Keratinocyte (primary cell): Measurements from ENCODE around the gene OR52B6. TPM values are rescaled to one million over a fixed set of nuclear protein-coding genes. Genes with fewer than 3 reads are reported as not detected.

Experiments
- DNase-seq: peaks from one replicate; pipeline ENCODE4 v3.0.0-alpha.2; 2011; ENCODE audit warnings: low read depth, missing footprints, low spot score
- FAIRE-seq: peaks from 2 replicates; lab custom pipeline; 2011; peaks lifted over from hg19 to GRCh38; lab: Jason Lieb, UNC
- H2AFZ ChIP-seq: 2 replicates; pipeline ENCODE4 v1.6.0; 2012; ENCODE audit warnings: low read length, control low read depth, inconsistent platforms; ENCODE audit not compliant: control insufficient read depth
- H3K27ac ChIP-seq: 2 replicates; pipeline ENCODE4 v1.5.1; 2011; ENCODE audit warnings: low read length; ENCODE audit not compliant: control insufficient read depth, insufficient read depth
- H3K27me3 ChIP-seq: 3 replicates; pipeline ENCODE4 v1.6.0; 2011; ENCODE audit warnings: low read length; ENCODE audit not compliant: control insufficient read depth, insufficient read depth; ENCODE audit errors: extremely low read depth
- H3K36me3 ChIP-seq, 2 experiments: 2 replicates in 1 of 2; 3 replicates in 1 of 2; pipeline ENCODE4 v1.5.1; 2011; ENCODE audit warnings: low read length in 2 of 2, mild to moderate bottlenecking in 1 of 2; ENCODE audit not compliant: control insufficient read depth in 2 of 2, insufficient read depth in 2 of 2; ENCODE audit errors: extremely low read depth in 1 of 2
- H3K4me1 ChIP-seq: 3 replicates; pipeline ENCODE4 v1.5.1; 2011; ENCODE audit warnings: low read length; ENCODE audit not compliant: control insufficient read depth, insufficient read depth; ENCODE audit errors: extremely low read depth
- H3K4me2 ChIP-seq: 3 replicates; pipeline ENCODE4 v1.6.0; 2011; ENCODE audit warnings: low read depth, low read length; ENCODE audit not compliant: control insufficient read depth, insufficient read depth; ENCODE audit errors: extremely low read depth
- H3K4me3 ChIP-seq, 3 experiments: fragments of 200-600 bp in 1 of 3; sonication (generic) in 1 of 3; 2 replicates in 2 of 3; 3 replicates in 1 of 3; pipeline ENCODE4 v1.5.1; 2011 to 2016; ENCODE audit warnings: low read length in 3 of 3, mild to moderate bottlenecking in 3 of 3, control low read depth in 2 of 3, inconsistent platforms in 1 of 3, low read depth in 1 of 3, mixed read lengths in 1 of 3, mixed run types in 1 of 3, moderate library complexity in 1 of 3; ENCODE audit not compliant: control insufficient read depth in 2 of 3, insufficient read depth in 2 of 3; ENCODE audit errors: extremely low read depth in 1 of 3
- H3K79me2 ChIP-seq: 2 replicates; pipeline ENCODE4 v1.6.0; 2012; ENCODE audit warnings: low read length; ENCODE audit not compliant: control insufficient read depth, insufficient read depth
- H3K9ac ChIP-seq: 3 replicates; pipeline ENCODE4 v1.6.0; 2011; ENCODE audit warnings: low read length; ENCODE audit not compliant: control insufficient read depth, insufficient read depth; ENCODE audit errors: extremely low read depth
- H3K9me1 ChIP-seq: 3 replicates; pipeline ENCODE4 v1.6.0; 2011; ENCODE audit warnings: low read length; ENCODE audit not compliant: control insufficient read depth, insufficient read depth; ENCODE audit errors: extremely low read depth
- H3K9me3 ChIP-seq: 2 replicates; pipeline ENCODE4 v1.5.1; 2012; ENCODE audit warnings: low read depth, low read length; ENCODE audit not compliant: control insufficient read depth
- H4K20me1 ChIP-seq: 3 replicates; pipeline ENCODE4 v1.6.0; 2011; ENCODE audit warnings: low read length; ENCODE audit not compliant: control insufficient read depth, insufficient read depth; ENCODE audit errors: extremely low read depth
- CTCF ChIP-seq, 3 experiments: IDR thresholded peaks in 1 of 3; conservative IDR thresholded peaks in 1 of 3; optimal IDR thresholded peaks in 1 of 3; 2 replicates in 2 of 3; 3 replicates in 1 of 3; pipeline versions ENCODE3 to v1.5.1; 2011; ENCODE audit warnings: low read length in 3 of 3, mild to moderate bottlenecking in 3 of 3, moderate library complexity in 2 of 3, control low read depth in 1 of 3, inconsistent platforms in 1 of 3; ENCODE audit not compliant: insufficient read depth in 2 of 3; ENCODE audit errors: extremely low read depth in 1 of 3
- EZH2 ChIP-seq: IDR thresholded peaks from one replicate; pipeline ENCODE4 v1.6.1; 2012; ENCODE audit warnings: inconsistent platforms, mild to moderate bottlenecking, low read length, moderate library complexity
- dilution Hi-C: fragments of 300-500 bp; cut with MboI; formaldehyde crosslinking; loops from one replicate; pipeline ENCODE4 v1.7.0; 2020; ENCODE audit warnings: low sequenced_read_pairs; ENCODE audit not compliant: extremely low pct_ligation_motif_present
- polyA plus RNA-seq, 5 experiments: library from polyadenylated mRNA; depleted of rRNA in 3 of 5; stranded (reverse) in 3 of 5; stranded (forward) in 1 of 5; unstranded in 1 of 5; fragments of >200 nt; gene quantifications; 1 replicate in 1 of 5; 2 replicates in 3 of 5; 3 replicates in 1 of 5; pipeline versions ENCODE4 v1.2.1 to v1.2.3, GENCODE V29; 2011 to 2012; ENCODE audit warnings: missing spikeins in 2 of 5, low read depth in 1 of 5, low replicate concordance in 1 of 5

Gene OR52B6
- polyA plus RNA-seq, 1 donor (not counting 4 experiments of a cell fraction or from before 2014, with no cell fraction given): not detected

- peak within 1 kb of the TSS; percentile 55 to 92 (median 90) for H3K4me3 ChIP-seq
- no peaks in the 10 kb centered on the region for H3K9me3 ChIP-seq
- no peaks in the 10 kb centered on the region for H4K20me1 ChIP-seq
- peak within 1 kb of the TSS; percentile 87 for H2AFZ ChIP-seq
- H3K4me1 ChIP-seq: peaks cover 43% of the 10 kb centered on the region
- H3K9me1 ChIP-seq: no peaks in the 10 kb centered on the region
- H3K27me3 ChIP-seq: no peaks in the 10 kb centered on the region
- DNase-seq (no peak), FAIRE-seq (peak; percentile 92)
- H3K79me2 ChIP-seq: no peaks in the 10 kb centered on the region
- peak within 1 kb of the TSS; percentile 74 for H3K27ac ChIP-seq
- no peaks in the 10 kb centered on the region for H3K36me3 ChIP-seq
- dilution Hi-C loops: no loop called here
- TF ChIP-seq CTCF (optimal IDR thresholded peaks at IDR 0.05 in 1 of 3, IDR thresholded peaks at IDR 0.05 in 1 of 3, conservative IDR thresholded peaks at IDR 0.05 in 1 of 3; ENCODE audit: extremely low read depth in 1 of 3, insufficient read depth in 2 of 3, low read length in 3 of 3) (no peak), EZH2 (no peak)
- H3K4me2 ChIP-seq: peak within 1 kb of the TSS; percentile 100
- peak within 1 kb of the TSS; percentile 84 for H3K9ac ChIP-seq
Measured at GRCh38 chr11:5624489-5625279, 44.0 kb downstream of the OR52B6 start, which contains the start of gene TRIM34. TRIM34 (plus strand) TSS chr11:5625001; CDS start chr11:5632332, 7,331 bp downstream.

GRCh38 chr11:5625281-5625680, 44.6 kb downstream of the OR52B6 start:
- H3K9ac ChIP-seq: peak overlapping the region; percentile 84
- H3K27ac ChIP-seq: peak overlapping the region; percentile 74
- FAIRE-seq: no peak

More at GRCh38 chr11:5625281-5625680, 44.6 kb downstream of the OR52B6 start:
- Histone ChIP-seq H3K9me3 (no peaks in the 10 kb centered on the region), H3K27me3 (no peaks in the 10 kb centered on the region), H3K4me3 (peak overlapping the region; percentile 55 to 92 (median 90)), H2AFZ (peak overlapping the region; percentile 87), H3K4me2 (peak overlapping the region; percentile 100), H4K20me1 (no peaks in the 10 kb centered on the region), H3K4me1 (peaks cover 37% of the 10 kb centered on the region), H3K9me1 (no peaks in the 10 kb centered on the region), H3K79me2 (no peaks in the 10 kb centered on the region), H3K36me3 (no peaks in the 10 kb centered on the region)
- TF ChIP-seq CTCF (optimal IDR thresholded peaks at IDR 0.05 in 1 of 3, IDR thresholded peaks at IDR 0.05 in 1 of 3, conservative IDR thresholded peaks at IDR 0.05 in 1 of 3; ENCODE audit: extremely low read depth in 1 of 3, insufficient read depth in 2 of 3, low read length in 3 of 3): no peak
- no peak for DNase-seq
- dilution Hi-C loops: no loop called here
